Measurements from ENCODE around the gene KCNJ6. TPM values are rescaled to one million over a fixed set of nuclear protein-coding genes. Genes with fewer than 3 reads are reported as not detected.

KCNJ6 gene
- total and polyA plus RNA-seq, 2 experiments from 2014 or later, result 0.07 to 0.46 TPM

DNA sequence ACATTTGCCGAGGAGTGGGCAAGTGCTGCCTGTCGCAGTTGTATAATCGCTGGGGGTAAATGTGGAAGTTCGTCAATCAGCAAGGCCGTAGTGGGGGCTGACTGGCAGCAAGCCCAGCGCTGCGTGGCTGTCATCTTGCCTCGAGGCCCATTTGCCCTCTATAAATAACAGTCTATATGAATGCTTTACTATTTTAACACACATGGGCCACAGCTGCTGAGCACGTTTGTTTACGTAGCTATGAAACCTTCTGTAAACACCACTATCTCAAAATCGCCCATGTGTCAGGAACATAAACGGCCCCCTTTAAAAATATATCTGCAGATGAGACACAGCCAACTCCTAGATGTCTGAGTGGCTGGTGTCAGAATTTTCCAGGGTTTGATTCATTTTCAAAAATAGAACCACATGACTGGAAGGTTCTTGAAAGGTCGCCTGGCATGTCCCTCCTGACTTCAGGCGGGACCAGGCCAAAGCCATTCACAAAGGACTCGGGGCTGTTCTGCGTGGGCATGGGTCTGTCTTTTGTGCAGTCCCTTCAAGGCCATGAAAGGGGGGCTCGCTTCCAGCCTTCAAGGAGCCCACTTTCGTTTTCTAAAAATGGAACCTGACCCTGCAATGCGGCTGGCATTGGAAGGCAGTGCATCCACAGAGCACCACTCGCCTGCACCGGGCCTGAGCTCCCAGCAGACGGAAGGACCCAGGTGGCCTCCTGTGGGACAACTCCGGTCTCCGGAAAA is 205.5 kb downstream of the KCNJ6 start:
- Histone ChIP-seq H3K9me2 (replicated peaks; ENCODE audit: insufficient read depth) (no peaks in the 10 kb centered on the region), H3K27me3 (peaks cover 10% of the 10 kb centered on the region), H4K20me1 (ENCODE audit: insufficient read depth, poor library complexity, severe bottlenecking) (no peaks in the 10 kb centered on the region), H3K27ac (no peak overlapping the region), H3K4me2 (peak overlapping the region; percentile 21), H3K79me2 (no peaks in the 10 kb centered on the region), H3K4me1 (ENCODE audit: insufficient read depth) (peaks cover 13% of the 10 kb centered on the region), H3K9me3 (ENCODE audit: low read depth) (no peaks in the 10 kb centered on the region), H3K36me3 (replicated peaks; ENCODE audit: insufficient read depth, low read depth) (no peaks in the 10 kb centered on the region), H3K4me3 (no peak overlapping the region), H2AFZ (no peak overlapping the region)
- WGBS (ENCODE audit: low lambda C conversion rate, missing lambda C conversion rate), result 55% methylated on average over 24 of the region's 24 CpGs
- DNase-seq (ENCODE audit: low spot score), result peak; percentile 25
- TF ChIP-seq, protein P1, sequence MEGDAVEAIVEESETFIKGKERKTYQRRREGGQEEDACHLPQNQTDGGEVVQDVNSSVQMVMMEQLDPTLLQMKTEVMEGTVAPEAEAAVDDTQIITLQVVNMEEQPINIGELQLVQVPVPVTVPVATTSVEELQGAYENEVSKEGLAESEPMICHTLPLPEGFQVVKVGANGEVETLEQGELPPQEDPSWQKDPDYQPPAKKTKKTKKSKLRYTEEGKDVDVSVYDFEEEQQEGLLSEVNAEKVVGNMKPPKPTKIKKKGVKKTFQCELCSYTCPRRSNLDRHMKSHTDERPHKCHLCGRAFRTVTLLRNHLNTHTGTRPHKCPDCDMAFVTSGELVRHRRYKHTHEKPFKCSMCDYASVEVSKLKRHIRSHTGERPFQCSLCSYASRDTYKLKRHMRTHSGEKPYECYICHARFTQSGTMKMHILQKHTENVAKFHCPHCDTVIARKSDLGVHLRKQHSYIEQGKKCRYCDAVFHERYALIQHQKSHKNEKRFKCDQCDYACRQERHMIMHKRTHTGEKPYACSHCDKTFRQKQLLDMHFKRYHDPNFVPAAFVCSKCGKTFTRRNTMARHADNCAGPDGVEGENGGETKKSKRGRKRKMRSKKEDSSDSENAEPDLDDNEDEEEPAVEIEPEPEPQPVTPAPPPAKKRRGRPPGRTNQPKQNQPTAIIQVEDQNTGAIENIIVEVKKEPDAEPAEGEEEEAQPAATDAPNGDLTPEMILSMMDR (IDR thresholded peaks at IDR 0.05; ENCODE audit: poor library complexity), result no peak
- TF ChIP-seq EZH2phosphoT487 (IDR thresholded peaks at IDR 0.05; ENCODE audit: low read depth, severe bottlenecking, unreplicated experiment), result no peak
- no peak for TF ChIP-seq EZH2 (IDR thresholded peaks at IDR 0.05; ENCODE audit: borderline replicate concordance)

GRCh38 chr21:37704751-37705150 is 211.5 kb downstream of the KCNJ6 start:
- H3K27ac ChIP-seq, result no peak overlapping the region
- no peaks in the 10 kb centered on the region for H3K79me2 ChIP-seq
- no peaks in the 10 kb centered on the region for H3K27me3 ChIP-seq
- WGBS (ENCODE audit: low lambda C conversion rate, missing lambda C conversion rate), result 77% methylated on average over 2 of the region's 2 CpGs
- no peaks in the 10 kb centered on the region for H4K20me1 ChIP-seq (ENCODE audit: insufficient read depth, poor library complexity, severe bottlenecking)
- H3K4me2 ChIP-seq, result no peak overlapping the region
- no peaks in the 10 kb centered on the region for H3K36me3 ChIP-seq (replicated peaks; ENCODE audit: insufficient read depth, low read depth)
- H3K4me1 ChIP-seq (ENCODE audit: insufficient read depth), result peaks cover under 1% of the 10 kb centered on the region
- H3K9me2 ChIP-seq (replicated peaks; ENCODE audit: insufficient read depth), result no peaks in the 10 kb centered on the region
- H3K4me3 ChIP-seq, result no peak overlapping the region
- no peaks in the 10 kb centered on the region for H3K9me3 ChIP-seq (ENCODE audit: low read depth)
- TF ChIP-seq EZH2 (IDR thresholded peaks at IDR 0.05; ENCODE audit: borderline replicate concordance), result no peak
- TF ChIP-seq, protein P1 (IDR thresholded peaks at IDR 0.05; ENCODE audit: poor library complexity), result no peak
- TF ChIP-seq EZH2phosphoT487 (IDR thresholded peaks at IDR 0.05; ENCODE audit: low read depth, severe bottlenecking, unreplicated experiment), result no peak
- DNase-seq (ENCODE audit: low spot score), result no peak
- no peak overlapping the region for H2AFZ ChIP-seq

DNA sequence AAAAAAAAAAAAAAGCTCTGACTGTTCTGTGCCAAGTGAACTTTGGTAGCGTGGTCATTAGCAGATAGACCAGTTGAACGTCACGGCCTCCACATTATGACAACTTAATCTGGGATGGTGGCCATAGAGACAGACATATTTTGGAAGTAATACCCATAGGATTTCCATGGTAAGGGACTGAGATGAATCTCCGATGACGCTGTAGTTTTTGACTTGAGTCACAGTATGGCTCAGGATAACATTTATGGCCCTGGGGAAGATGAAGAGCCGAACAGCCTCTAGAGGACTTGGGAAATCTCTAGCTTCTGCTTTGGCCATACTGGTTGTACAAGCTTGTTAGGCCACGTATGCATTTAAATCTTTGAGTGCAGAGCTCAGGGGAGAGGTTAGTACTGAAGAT is 214.0 kb downstream of the KCNJ6 start:
- Histone ChIP-seq H3K36me3 (replicated peaks; ENCODE audit: insufficient read depth, low read depth) (no peaks in the 10 kb centered on the region), H2AFZ (no peak overlapping the region), H3K79me2 (no peaks in the 10 kb centered on the region), H3K9me2 (replicated peaks; ENCODE audit: insufficient read depth) (no peaks in the 10 kb centered on the region), H3K27me3 (no peaks in the 10 kb centered on the region), H3K4me2 (no peak overlapping the region), H3K4me1 (ENCODE audit: insufficient read depth) (peaks cover 8% of the 10 kb centered on the region), H4K20me1 (ENCODE audit: insufficient read depth, poor library complexity, severe bottlenecking) (no peaks in the 10 kb centered on the region), H3K9me3 (ENCODE audit: low read depth) (no peaks in the 10 kb centered on the region), H3K27ac (no peak overlapping the region), H3K4me3 (no peak overlapping the region)
- 94% methylated on average over 7 of the region's 7 CpGs for WGBS (ENCODE audit: low lambda C conversion rate, missing lambda C conversion rate)
- no peak for DNase-seq (ENCODE audit: low spot score)
- TF ChIP-seq, protein P1 (IDR thresholded peaks at IDR 0.05; ENCODE audit: poor library complexity), result no peak
- no peak for TF ChIP-seq EZH2 (IDR thresholded peaks at IDR 0.05; ENCODE audit: borderline replicate concordance)
- no peak for TF ChIP-seq EZH2phosphoT487 (IDR thresholded peaks at IDR 0.05; ENCODE audit: low read depth, severe bottlenecking, unreplicated experiment)

Measured in hepatocyte (in vitro differentiated cells).